ENCODE data around the gene LENEP.

LENEP gene

GRCh38 chr1:155009221-155009711, 15.9 kb downstream of the LENEP start:
- no peak overlapping the region for H3K9ac ChIP-seq (ENCODE audit: low read depth, low read length, poor library complexity, severe bottlenecking)
- no peaks in the 10 kb centered on the region for H3K9me3 ChIP-seq (ENCODE audit: insufficient read depth, low read depth, low read length)
- H3K79me2 ChIP-seq (ENCODE audit: insufficient read depth, low read length), result no peaks in the 10 kb centered on the region
- no peak overlapping the region for H2AFZ ChIP-seq (ENCODE audit: low read length)
- no peaks in the 10 kb centered on the region for H3K9me2 ChIP-seq (replicated peaks; ENCODE audit: low read depth, low read length)
- no peaks in the 10 kb centered on the region for H4K20me1 ChIP-seq (ENCODE audit: insufficient read depth, low read length, poor library complexity, severe bottlenecking)
- H3K4me2 ChIP-seq (ENCODE audit: low read depth, low read length, poor library complexity, severe bottlenecking), result no peak overlapping the region
- no peaks in the 10 kb centered on the region for H3F3A ChIP-seq (ENCODE audit: low read depth)
- no peaks in the 10 kb centered on the region for H3K36me3 ChIP-seq (ENCODE audit: insufficient read depth, low read length)
- TF ChIP-seq EZH2phosphoT487 (IDR thresholded peaks at IDR 0.05; ENCODE audit: borderline replicate concordance) (no peak), CTCF (conservative IDR thresholded peaks at IDR 0.05; ENCODE audit: low read length) (no peak)
- peaks cover 69% of the 10 kb centered on the region for H3K4me1 ChIP-seq (ENCODE audit: insufficient read depth, low read length, poor library complexity, severe bottlenecking)
- H3K4me3 ChIP-seq (ENCODE audit: low read length, poor library complexity, severe bottlenecking), result no peak overlapping the region
- no peaks in the 10 kb centered on the region for H3K27me3 ChIP-seq (ENCODE audit: insufficient read depth, low read length, poor library complexity, severe bottlenecking)

- Histone ChIP-seq H3K9me2 (replicated peaks; ENCODE audit: low read depth, low read length) (no peaks in the 10 kb centered on the region), H3K9ac (ENCODE audit: low read depth, low read length, poor library complexity, severe bottlenecking) (no peak overlapping the region), H3K4me2 (ENCODE audit: low read depth, low read length, poor library complexity, severe bottlenecking) (peak overlapping the region; percentile 43), H3K79me2 (ENCODE audit: insufficient read depth, low read length) (no peaks in the 10 kb centered on the region), H3F3A (ENCODE audit: low read depth) (no peaks in the 10 kb centered on the region), H3K27me3 (ENCODE audit: insufficient read depth, low read length, poor library complexity, severe bottlenecking) (no peaks in the 10 kb centered on the region), H3K4me3 (ENCODE audit: low read length, poor library complexity, severe bottlenecking) (no peak overlapping the region), H4K20me1 (ENCODE audit: insufficient read depth, low read length, poor library complexity, severe bottlenecking) (no peaks in the 10 kb centered on the region), H3K36me3 (ENCODE audit: insufficient read depth, low read length) (no peaks in the 10 kb centered on the region), H3K9me3 (ENCODE audit: insufficient read depth, low read depth, low read length) (no peaks in the 10 kb centered on the region), H2AFZ (ENCODE audit: low read length) (no peak overlapping the region), H3K4me1 (ENCODE audit: insufficient read depth, low read length, poor library complexity, severe bottlenecking) (peaks cover 67% of the 10 kb centered on the region)
- no peak for TF ChIP-seq CTCF (conservative IDR thresholded peaks at IDR 0.05; ENCODE audit: low read length)
- no peak for TF ChIP-seq EZH2phosphoT487 (IDR thresholded peaks at IDR 0.05; ENCODE audit: borderline replicate concordance)
These were observed 16.4 kb downstream of the LENEP start for GRCh38 chr1:155009742-155010141.

- H3F3A ChIP-seq (ENCODE audit: low read depth), result no peaks in the 10 kb centered on the region
- no peak overlapping the region for H3K9ac ChIP-seq (ENCODE audit: low read depth, low read length, poor library complexity, severe bottlenecking)
- no peak for TF ChIP-seq CTCF (conservative IDR thresholded peaks at IDR 0.05; ENCODE audit: low read length)
- no peak for TF ChIP-seq EZH2phosphoT487 (IDR thresholded peaks at IDR 0.05; ENCODE audit: borderline replicate concordance)
- no peaks in the 10 kb centered on the region for H3K79me2 ChIP-seq (ENCODE audit: insufficient read depth, low read length)
- no peaks in the 10 kb centered on the region for H3K9me2 ChIP-seq (replicated peaks; ENCODE audit: low read depth, low read length)
- no peaks in the 10 kb centered on the region for H3K27me3 ChIP-seq (ENCODE audit: insufficient read depth, low read length, poor library complexity, severe bottlenecking)
- no peak overlapping the region for H3K4me3 ChIP-seq (ENCODE audit: low read length, poor library complexity, severe bottlenecking)
- no peaks in the 10 kb centered on the region for H3K36me3 ChIP-seq (ENCODE audit: insufficient read depth, low read length)
- no peaks in the 10 kb centered on the region for H4K20me1 ChIP-seq (ENCODE audit: insufficient read depth, low read length, poor library complexity, severe bottlenecking)
- H3K9me3 ChIP-seq (ENCODE audit: insufficient read depth, low read depth, low read length), result no peaks in the 10 kb centered on the region
- H3K4me1 ChIP-seq (ENCODE audit: insufficient read depth, low read length, poor library complexity, severe bottlenecking), result peaks cover 61% of the 10 kb centered on the region
- H2AFZ ChIP-seq (ENCODE audit: low read length), result no peak overlapping the region
- peak overlapping the region; percentile 43 for H3K4me2 ChIP-seq (ENCODE audit: low read depth, low read length, poor library complexity, severe bottlenecking)
These were observed 17.0 kb downstream of the LENEP start for GRCh38 chr1:155010211-155010918.
